ENCODE results near the gene NT5DC3.
"Not testable (repeated sequence)": the region's sequence is repeated elsewhere in the genome, so short reads cannot be mapped to it uniquely, and the experiment has no call there.

The NT5DC3 gene

DNA sequence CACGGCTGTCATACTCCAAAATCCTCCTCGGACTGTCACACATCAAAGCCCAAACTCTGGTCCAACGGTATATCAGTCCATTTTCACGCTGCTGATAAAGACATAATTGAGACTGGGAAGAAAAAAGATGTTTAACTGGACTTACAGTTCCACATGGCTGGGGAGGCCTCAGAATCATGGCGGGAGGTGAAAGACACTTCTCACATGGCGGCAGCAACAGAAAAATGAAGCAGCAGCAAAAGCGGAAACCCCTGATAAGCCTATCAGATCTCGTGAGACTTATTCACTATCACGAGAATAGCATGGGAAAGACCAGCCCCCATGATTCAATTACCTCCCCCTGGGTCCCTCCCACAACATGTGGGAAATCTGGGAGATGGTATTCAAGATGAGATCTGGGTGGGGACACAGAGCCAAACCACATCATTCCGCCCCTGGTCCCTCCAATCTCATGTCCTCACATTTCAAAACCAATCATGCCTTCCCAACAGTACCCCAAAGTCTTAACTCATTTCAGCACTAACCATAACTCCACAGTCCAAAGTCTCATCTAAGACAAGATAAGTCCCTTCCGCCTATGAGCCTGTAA lies 5.2 kb downstream of the NT5DC3 start:
- not testable (repeated sequence) for H3K27ac ChIP-seq (replicated peaks; ENCODE audit: low read length); H2BK5ac ChIP-seq (ENCODE audit: low read length); H3K27me3 ChIP-seq (ENCODE audit: control insufficient read depth in 3 of 3, insufficient read depth in 3 of 3, low read depth in 1 of 3, low read length in 3 of 3); H2BK15ac ChIP-seq (ENCODE audit: low read length); H3K4me3 ChIP-seq (ENCODE audit: low read length in 2 of 2); H4K91ac ChIP-seq (ENCODE audit: low read depth, low read length, poor library complexity); H3K14ac ChIP-seq (ENCODE audit: low read length); H3K9me3 ChIP-seq (replicated peaks in 1 of 2; ENCODE audit: control insufficient read depth in 2 of 2, insufficient read depth in 1 of 2, low read depth in 1 of 2, low read length in 2 of 2); H2BK120ac ChIP-seq (ENCODE audit: low read depth, low read length); H4K8ac ChIP-seq (ENCODE audit: low read depth, low read length); H2AFZ ChIP-seq (ENCODE audit: low read length); H3K4me2 ChIP-seq (ENCODE audit: insufficient read depth, low read length, poor library complexity, severe bottlenecking); H3K79me1 ChIP-seq (ENCODE audit: low read depth, low read length); DNase-seq (ENCODE audit: low spot score); H3K23ac ChIP-seq (ENCODE audit: low read depth, low read length, poor library complexity); H2AK5ac ChIP-seq (ENCODE audit: low read depth, low read length); H3K4ac ChIP-seq (ENCODE audit: low read length); H3K36me3 ChIP-seq (replicated peaks in 1 of 2; ENCODE audit: control insufficient read depth in 2 of 2, insufficient read depth in 2 of 2, low read length in 2 of 2); H3K9ac ChIP-seq (ENCODE audit: low read depth, low read length, poor library complexity); H2BK12ac ChIP-seq (ENCODE audit: low read length); H3K18ac ChIP-seq (ENCODE audit: low read length)
- no CpG with 5 or more reads among the region's 11 CpGs for WGBS, 2 donors (ENCODE audit: extremely low coverage in 2 of 2, insufficient read length in 2 of 2, insufficient replicate concordance in 1 of 2)
- peaks cover 7 to 18% of the 10 kb centered on the region in 2 donors for H3K4me1 ChIP-seq (ENCODE audit: control insufficient read depth in 2 of 2, insufficient read depth in 1 of 2, low read depth in 1 of 2, low read length in 2 of 2)

- no peaks in the 10 kb centered on the region for H3K9me3 ChIP-seq (replicated peaks in 1 of 2; ENCODE audit: control insufficient read depth in 2 of 2, insufficient read depth in 1 of 2, low read depth in 1 of 2, low read length in 2 of 2)
- H3K18ac ChIP-seq (ENCODE audit: low read length), result no peak overlapping the region
- no peak overlapping the region for H3K4me2 ChIP-seq (ENCODE audit: insufficient read depth, low read length, poor library complexity, severe bottlenecking)
- no peak overlapping the region for H3K9ac ChIP-seq (ENCODE audit: low read depth, low read length, poor library complexity)
- no peak overlapping the region for H2BK5ac ChIP-seq (ENCODE audit: low read length)
- no peak overlapping the region for H4K8ac ChIP-seq (ENCODE audit: low read depth, low read length)
- no peaks in the 10 kb centered on the region for H3K36me3 ChIP-seq (replicated peaks in 1 of 2; ENCODE audit: control insufficient read depth in 2 of 2, insufficient read depth in 2 of 2, low read length in 2 of 2)
- no peak overlapping the region for H2BK120ac ChIP-seq (ENCODE audit: low read depth, low read length)
- no peak overlapping the region for H2BK15ac ChIP-seq (ENCODE audit: low read length)
- peaks cover 5 to 18% of the 10 kb centered on the region in 2 donors for H3K4me1 ChIP-seq (ENCODE audit: control insufficient read depth in 2 of 2, insufficient read depth in 1 of 2, low read depth in 1 of 2, low read length in 2 of 2)
- H2BK12ac ChIP-seq (ENCODE audit: low read length), result no peak overlapping the region
- H3K4me3 ChIP-seq (ENCODE audit: low read length in 2 of 2), result no peak overlapping the region
- peak overlapping the region; percentile 49 for H2AFZ ChIP-seq (ENCODE audit: low read length)
- no peak overlapping the region for H2AK5ac ChIP-seq (ENCODE audit: low read depth, low read length)
- no CpG with 5 or more reads among the region's 3 CpGs for WGBS, 2 donors (ENCODE audit: extremely low coverage in 2 of 2, insufficient read length in 2 of 2, insufficient replicate concordance in 1 of 2)
- no peak overlapping the region for H3K23ac ChIP-seq (ENCODE audit: low read depth, low read length, poor library complexity)
- no peak overlapping the region for H3K4ac ChIP-seq (ENCODE audit: low read length)
- H4K91ac ChIP-seq (ENCODE audit: low read depth, low read length, poor library complexity), result no peak overlapping the region
- H3K14ac ChIP-seq (ENCODE audit: low read length), result no peak overlapping the region
- no peak for DNase-seq (ENCODE audit: low spot score)
- H3K27me3 ChIP-seq (ENCODE audit: control insufficient read depth in 3 of 3, insufficient read depth in 3 of 3, low read depth in 1 of 3, low read length in 3 of 3), result no peaks in the 10 kb centered on the region
- peaks cover 3% of the 10 kb centered on the region for H3K79me1 ChIP-seq (ENCODE audit: low read depth, low read length)
- no peak overlapping the region for H3K27ac ChIP-seq (replicated peaks; ENCODE audit: low read length)
Observed at GRCh38 chr12:103834942-103835341, 6.1 kb downstream of the NT5DC3 start.

- Histone ChIP-seq H3K23ac (ENCODE audit: low read depth, low read length, poor library complexity) (no peak overlapping the region), H3K9ac (ENCODE audit: low read depth, low read length, poor library complexity) (no peak overlapping the region), H2BK5ac (ENCODE audit: low read length) (no peak overlapping the region), H2AK5ac (ENCODE audit: low read depth, low read length) (no peak overlapping the region), H3K27me3 (ENCODE audit: control insufficient read depth in 3 of 3, insufficient read depth in 3 of 3, low read depth in 1 of 3, low read length in 3 of 3) (no peaks in the 10 kb centered on the region), H2BK120ac (ENCODE audit: low read depth, low read length) (no peak overlapping the region), H2BK15ac (ENCODE audit: low read length) (no peak overlapping the region), H3K4me1 (ENCODE audit: control insufficient read depth in 2 of 2, insufficient read depth in 1 of 2, low read depth in 1 of 2, low read length in 2 of 2) (peaks cover 5 to 18% of the 10 kb centered on the region in 2 donors), H3K14ac (ENCODE audit: low read length) (no peak overlapping the region), H3K4me3 (ENCODE audit: low read length in 2 of 2) (no peak overlapping the region), H2BK12ac (ENCODE audit: low read length) (no peak overlapping the region), H4K91ac (ENCODE audit: low read depth, low read length, poor library complexity) (no peak overlapping the region), H4K8ac (ENCODE audit: low read depth, low read length) (no peak overlapping the region), H3K9me3 (replicated peaks in 1 of 2; ENCODE audit: control insufficient read depth in 2 of 2, insufficient read depth in 1 of 2, low read depth in 1 of 2, low read length in 2 of 2) (no peaks in the 10 kb centered on the region), H3K4me2 (ENCODE audit: insufficient read depth, low read length, poor library complexity, severe bottlenecking) (no peak overlapping the region), H3K27ac (replicated peaks; ENCODE audit: low read length) (no peak overlapping the region), H3K18ac (ENCODE audit: low read length) (no peak overlapping the region), H3K36me3 (replicated peaks in 1 of 2; ENCODE audit: control insufficient read depth in 2 of 2, insufficient read depth in 2 of 2, low read length in 2 of 2) (no peaks in the 10 kb centered on the region), H3K4ac (ENCODE audit: low read length) (no peak overlapping the region), H3K79me1 (ENCODE audit: low read depth, low read length) (peaks cover 3% of the 10 kb centered on the region), H2AFZ (ENCODE audit: low read length) (no peak overlapping the region)
- WGBS, 2 donors (ENCODE audit: extremely low coverage in 2 of 2, insufficient read length in 2 of 2, insufficient replicate concordance in 1 of 2), result no CpG with 5 or more reads among the region's 2 CpGs
- no peak for DNase-seq (ENCODE audit: low spot score)
Observed at GRCh38 chr12:103833891-103834290, 7.1 kb downstream of the NT5DC3 start.

DNA sequence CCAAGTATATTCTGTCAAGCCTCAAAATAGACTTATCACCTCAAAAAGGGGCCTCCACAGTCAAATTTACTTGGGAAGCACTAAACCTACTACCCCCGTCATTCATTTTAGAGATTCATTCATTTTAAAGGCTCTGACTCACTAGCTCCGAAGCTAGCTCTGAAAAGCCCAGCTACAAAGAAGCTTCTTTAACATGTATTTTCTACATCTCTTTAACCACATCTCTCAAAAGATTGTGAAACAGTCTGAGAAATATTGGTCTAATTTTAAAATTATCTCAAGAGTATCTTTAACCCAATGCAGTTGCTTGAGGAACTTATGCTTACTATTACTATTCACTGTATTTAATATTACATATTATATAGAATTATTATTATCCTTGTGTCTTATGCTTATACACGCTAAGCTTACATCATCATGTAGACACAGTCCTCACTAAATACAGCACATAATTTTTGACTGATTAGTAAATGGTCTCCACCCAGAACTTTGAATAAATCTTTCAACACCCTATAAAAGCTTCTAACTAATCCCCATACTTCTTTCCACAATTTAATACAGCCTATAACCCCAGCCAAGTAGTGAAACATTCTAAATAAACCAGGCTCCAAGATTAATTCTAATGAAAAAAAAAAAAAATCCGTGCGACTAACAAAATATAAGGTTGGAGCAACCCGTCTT lies 7.8 kb downstream of the NT5DC3 start:
- no peak overlapping the region for H2AFZ ChIP-seq (ENCODE audit: low read length)
- H2BK5ac ChIP-seq (ENCODE audit: low read length), result no peak overlapping the region
- no peak overlapping the region for H3K4me2 ChIP-seq (ENCODE audit: insufficient read depth, low read length, poor library complexity, severe bottlenecking)
- no peak overlapping the region for H3K27ac ChIP-seq (replicated peaks; ENCODE audit: low read length)
- no CpG with 5 or more reads among the region's 6 CpGs for WGBS, 2 donors (ENCODE audit: extremely low coverage in 2 of 2, insufficient read length in 2 of 2, insufficient replicate concordance in 1 of 2)
- H3K9me3 ChIP-seq (replicated peaks in 1 of 2; ENCODE audit: control insufficient read depth in 2 of 2, insufficient read depth in 1 of 2, low read depth in 1 of 2, low read length in 2 of 2), result no peaks in the 10 kb centered on the region
- no peak overlapping the region for H2BK120ac ChIP-seq (ENCODE audit: low read depth, low read length)
- no peak overlapping the region for H2AK5ac ChIP-seq (ENCODE audit: low read depth, low read length)
- no peak overlapping the region for H4K8ac ChIP-seq (ENCODE audit: low read depth, low read length)
- H3K27me3 ChIP-seq (ENCODE audit: control insufficient read depth in 3 of 3, insufficient read depth in 3 of 3, low read depth in 1 of 3, low read length in 3 of 3), result no peaks in the 10 kb centered on the region
- H3K4me1 ChIP-seq (ENCODE audit: control insufficient read depth in 2 of 2, insufficient read depth in 1 of 2, low read depth in 1 of 2, low read length in 2 of 2), result peaks cover 5 to 18% of the 10 kb centered on the region in 2 donors
- H2BK15ac ChIP-seq (ENCODE audit: low read length), result no peak overlapping the region
- H3K14ac ChIP-seq (ENCODE audit: low read length), result no peak overlapping the region
- H3K4me3 ChIP-seq (ENCODE audit: low read length in 2 of 2), result no peak overlapping the region
- no peak overlapping the region for H4K91ac ChIP-seq (ENCODE audit: low read depth, low read length, poor library complexity)
- no peak overlapping the region for H3K23ac ChIP-seq (ENCODE audit: low read depth, low read length, poor library complexity)
- H2BK12ac ChIP-seq (ENCODE audit: low read length), result no peak overlapping the region
- H3K36me3 ChIP-seq (replicated peaks in 1 of 2; ENCODE audit: control insufficient read depth in 2 of 2, insufficient read depth in 2 of 2, low read length in 2 of 2), result no peaks in the 10 kb centered on the region
- H3K9ac ChIP-seq (ENCODE audit: low read depth, low read length, poor library complexity), result no peak overlapping the region
- DNase-seq (ENCODE audit: low spot score), result no peak
- no peak overlapping the region for H3K4ac ChIP-seq (ENCODE audit: low read length)
- H3K18ac ChIP-seq (ENCODE audit: low read length), result no peak overlapping the region
- H3K79me1 ChIP-seq (ENCODE audit: low read depth, low read length), result peaks cover 3% of the 10 kb centered on the region
